OCI-LY7 (cell line): ENCODE measurements around the gene KIF26A. TPM values are rescaled to one million over a fixed set of nuclear protein-coding genes. Genes with fewer than 3 reads are reported as not detected.
"Not testable (repeated sequence)": the region's sequence is repeated elsewhere in the genome, so short reads cannot be mapped to it uniquely, and the experiment has no call there.

Experiments
- BruUV-seq: library from RNA; stranded (reverse); fragments of 400-500 nt; replicated peaks from 2 replicates; lab custom pipeline; 2021; lab: Mats Ljungman, UMichigan
- CTCF ChIA-PET: fragments of 300-600 bp; sonication (Branson Sonifier 250); formaldehyde crosslinking; loops from one replicate; lab custom pipeline; 2022; ENCODE audit warnings: antibody characterized with exemption; ENCODE audit not compliant: unreplicated experiment; lab: Charles Lee
- POLR2A ChIA-PET: fragments of 300-600 bp; sonication (Branson Sonifier 250); formaldehyde crosslinking; loops from one replicate; lab custom pipeline; 2022; ENCODE audit warnings: antibody characterized with exemption; lab: Charles Lee
- DNase-seq: peaks from one replicate; pipeline ENCODE4 v3.0.0-alpha.2; 2015; ENCODE audit warnings: low spot score
- H2AFZ ChIP-seq: fragments of 200-600 bp; sonication (generic), shearing (Covaris generic); 2 replicates; pipeline ENCODE4 v1.6.1; 2014; ENCODE audit warnings: mild to moderate bottlenecking, antibody characterized with exemption, low read length, moderate library complexity
- H3K27ac ChIP-seq: fragments of 200-600 bp; sonication (generic); 2 replicates; pipeline ENCODE4 v1.5.1; 2014; ENCODE audit warnings: mixed run types, low read depth, mild to moderate bottlenecking, moderate library complexity, low read length, inconsistent platforms; ENCODE audit not compliant: poor library complexity, severe bottlenecking
- H3K36me3 ChIP-seq: fragments of 200-600 bp; sonication (generic); 2 replicates; pipeline ENCODE4 v1.6.1; 2014; ENCODE audit warnings: mild to moderate bottlenecking, antibody characterized with exemption, low read length, moderate library complexity, mixed read lengths; ENCODE audit not compliant: insufficient read depth
- H3K4me1 ChIP-seq: fragments of 200-600 bp; sonication (generic); 2 replicates; pipeline ENCODE4 v1.5.1; 2014; ENCODE audit warnings: mild to moderate bottlenecking, low read length; ENCODE audit not compliant: insufficient read depth, poor library complexity, severe bottlenecking
- H3K4me2 ChIP-seq: fragments of 200-600 bp; sonication (generic); 2 replicates; pipeline ENCODE4 v1.6.1; 2014; ENCODE audit warnings: mild to moderate bottlenecking, low read length
- H3K4me3 ChIP-seq: fragments of 200-600 bp; sonication (generic); 2 replicates; pipeline ENCODE4 v1.5.1; 2014; ENCODE audit warnings: mild to moderate bottlenecking, low read depth, low read length; ENCODE audit not compliant: poor library complexity, severe bottlenecking
- H3K79me2 ChIP-seq: fragments of 200-600 bp; sonication (generic); 2 replicates; pipeline ENCODE4 v1.6.1; 2016; ENCODE audit warnings: low read depth, mild to moderate bottlenecking, low read length, moderate library complexity, mixed read lengths; ENCODE audit not compliant: insufficient read depth
- H3K9me2 ChIP-seq: fragments of 200-600 bp; sonication (generic); 2 replicates; pipeline ENCODE4 v1.6.1; 2016; ENCODE audit warnings: mild to moderate bottlenecking, low read length, mixed read lengths; ENCODE audit not compliant: insufficient read depth
- H3K9me3 ChIP-seq: fragments of 200-600 bp; sonication (generic); 2 replicates; pipeline ENCODE4 v1.6.1; 2014; ENCODE audit warnings: mild to moderate bottlenecking, mixed run types, low read length, mixed read lengths
- H4K20me1 ChIP-seq: fragments of 200-600 bp; sonication (generic); 2 replicates; pipeline ENCODE4 v1.6.1; 2014; ENCODE audit warnings: mild to moderate bottlenecking, antibody characterized with exemption, low read length, moderate library complexity, mixed read lengths; ENCODE audit not compliant: insufficient read depth
- CTCF ChIP-seq: fragments of 200-600 bp; sonication (generic); conservative IDR thresholded peaks from 2 replicates; pipeline ENCODE4 v1.5.1; 2014; ENCODE audit warnings: mild to moderate bottlenecking, antibody characterized with exemption, low read length, moderate library complexity, mixed read lengths
- EZH2phosphoT487 ChIP-seq: fragments of 200-600 bp; sonication (generic); IDR thresholded peaks from 2 replicates; pipeline ENCODE4 v1.6.1; 2018; ENCODE audit warnings: low read depth, borderline replicate concordance, mild to moderate bottlenecking, mixed run types, antibody characterized with exemption, low read length, moderate library complexity, mixed read lengths
- intact Hi-C: fragments of 100-400 bp; cut with micrococcal nuclease; formaldehyde crosslinking; loops from one replicate; pipeline ENCODE4 v1.10.0; 2022; ENCODE audit not compliant: unreplicated experiment
- total RNA-seq, 2 experiments: library from RNA; depleted of rRNA in 1 of 2; stranded (reverse); fragments of >200 nt in 1 of 2; shearing (Covaris generic) in 1 of 2; gene quantifications; 2 replicates each; pipeline ENCODE4 v1.2.3, GENCODE V29; 2014 to 2022

KIF26A gene
- total RNA-seq, 2 experiments from 2014 or later, result not detected

DNA sequence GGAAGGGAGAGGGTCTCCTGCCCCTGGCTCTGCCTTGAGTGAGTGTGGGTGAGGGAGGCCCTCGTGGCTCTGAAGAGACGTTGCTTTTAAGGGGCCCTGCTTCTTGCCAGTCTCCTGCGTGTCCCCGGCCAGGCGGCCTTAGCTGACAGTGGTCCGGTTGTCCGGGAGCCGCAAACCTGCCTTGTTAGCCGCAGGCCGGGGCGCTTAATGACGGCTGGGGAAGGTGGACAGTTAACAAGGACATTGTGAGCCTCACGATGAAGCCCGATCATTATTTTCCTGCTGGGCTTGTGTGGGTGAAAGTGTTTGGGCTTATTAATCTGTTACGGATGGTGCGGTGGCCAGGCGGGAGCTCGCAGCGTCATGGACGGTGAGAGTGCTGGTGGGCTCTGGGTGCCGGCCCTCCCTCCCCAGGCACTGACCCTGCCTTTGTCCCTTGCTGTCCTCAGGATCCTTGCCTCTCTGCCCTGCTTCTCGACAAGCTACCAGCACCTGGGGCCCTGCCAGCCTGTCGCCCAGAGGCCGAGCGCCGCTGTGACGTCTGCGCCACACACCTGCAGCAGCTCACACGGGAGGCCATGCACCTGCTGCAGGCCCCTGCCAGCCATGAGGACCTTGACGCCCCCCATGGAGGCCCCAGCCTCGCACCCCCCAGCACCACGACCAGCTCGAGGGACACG lies 13.3 kb downstream of the KIF26A start:
- no peak overlapping the region for H3K4me3 ChIP-seq
- no TSS peak for BruUV-seq
- H3K36me3 ChIP-seq, result no peaks in the 10 kb centered on the region
- H3K4me1 ChIP-seq, result no peaks in the 10 kb centered on the region
- no peak overlapping the region for H2AFZ ChIP-seq
- ChIA-PET CTCF (interaction anchor here (0.5 to 0.6 kb wide), 2 partner anchors 149 to 230 kb away, joined by 3 to 5 read pairs; no protein-coding TSS in a partner anchor), POLR2A (no interaction called here)
- no peaks in the 10 kb centered on the region for H3K79me2 ChIP-seq
- H3K9me2 ChIP-seq, result no peaks in the 10 kb centered on the region
- no peaks in the 10 kb centered on the region for H3K9me3 ChIP-seq
- intact Hi-C loops, result loop anchor here (2.0 kb wide), 1 partner anchor 41 kb away; no protein-coding TSS in a partner anchor
- H4K20me1 ChIP-seq, result no peaks in the 10 kb centered on the region
- H3K4me2 ChIP-seq, result no peak overlapping the region
- DNase-seq, result no peak
- no peak overlapping the region for H3K27ac ChIP-seq
- no peak for TF ChIP-seq EZH2phosphoT487
- TF ChIP-seq CTCF, result no peak

GRCh38 chr14:104152246-104152575 lies 13.8 kb downstream of the KIF26A start:
- no TSS peak for BruUV-seq
- H3K4me1 ChIP-seq, result no peaks in the 10 kb centered on the region
- H3K9me2 ChIP-seq, result no peaks in the 10 kb centered on the region
- no peak overlapping the region for H3K4me2 ChIP-seq
- intact Hi-C loops, result no loop called here
- no peak for DNase-seq
- H3K4me3 ChIP-seq, result no peak overlapping the region
- H3K79me2 ChIP-seq, result no peaks in the 10 kb centered on the region
- TF ChIP-seq EZH2phosphoT487 (no peak), CTCF (no peak)
- no peaks in the 10 kb centered on the region for H3K9me3 ChIP-seq
- ChIA-PET POLR2A (no interaction called here), CTCF (interaction anchor here (0.5 to 0.6 kb wide), 2 partner anchors 148 to 230 kb away, joined by 3 to 5 read pairs; no protein-coding TSS in a partner anchor)
- H3K27ac ChIP-seq, result no peak overlapping the region
- no peaks in the 10 kb centered on the region for H3K36me3 ChIP-seq
- H2AFZ ChIP-seq, result no peak overlapping the region
- no peaks in the 10 kb centered on the region for H4K20me1 ChIP-seq

- no peak overlapping the region for H3K27ac ChIP-seq
- no peaks in the 10 kb centered on the region for H3K79me2 ChIP-seq
- CTCF ChIA-PET, result interaction anchor here (0.6 kb wide), 2 partner anchors 182 to 231 kb away, joined by 5 to 8 read pairs; no protein-coding TSS in a partner anchor
- no peaks in the 10 kb centered on the region for H3K36me3 ChIP-seq
- TF ChIP-seq CTCF (no peak), EZH2phosphoT487 (no peak)
- intact Hi-C loops, result no loop called here
- no peaks in the 10 kb centered on the region for H3K9me2 ChIP-seq
- no peak for DNase-seq
- no peak overlapping the region for H2AFZ ChIP-seq
- no peak overlapping the region for H3K4me2 ChIP-seq
- H3K9me3 ChIP-seq, result no peaks in the 10 kb centered on the region
- POLR2A ChIA-PET, result no interaction called here
- H3K4me1 ChIP-seq, result no peaks in the 10 kb centered on the region
- H3K4me3 ChIP-seq, result no peak overlapping the region
- no peaks in the 10 kb centered on the region for H4K20me1 ChIP-seq
- no TSS peak for BruUV-seq
Observed at GRCh38 chr14:104152686-104153393, 14.5 kb downstream of the KIF26A start.

GRCh38 chr14:104153394-104153755 lies 15.0 kb downstream of the KIF26A start:
- H4K20me1 ChIP-seq, H3K36me3 ChIP-seq, H3K9me3 ChIP-seq, DNase-seq, H3K4me3 ChIP-seq, H3K79me2 ChIP-seq, intact Hi-C loops, H3K27ac ChIP-seq, H2AFZ ChIP-seq, H3K4me2 ChIP-seq, POLR2A ChIA-PET, H3K9me2 ChIP-seq, H3K4me1 ChIP-seq, BruUV-seq: not testable (repeated sequence)
- CTCF ChIA-PET, result interaction anchor here (0.6 kb wide), 1 partner anchor 182 kb away, joined by 8 read pairs; no protein-coding TSS in a partner anchor
